ENCODE results near the gene SETBP1.

DNA sequence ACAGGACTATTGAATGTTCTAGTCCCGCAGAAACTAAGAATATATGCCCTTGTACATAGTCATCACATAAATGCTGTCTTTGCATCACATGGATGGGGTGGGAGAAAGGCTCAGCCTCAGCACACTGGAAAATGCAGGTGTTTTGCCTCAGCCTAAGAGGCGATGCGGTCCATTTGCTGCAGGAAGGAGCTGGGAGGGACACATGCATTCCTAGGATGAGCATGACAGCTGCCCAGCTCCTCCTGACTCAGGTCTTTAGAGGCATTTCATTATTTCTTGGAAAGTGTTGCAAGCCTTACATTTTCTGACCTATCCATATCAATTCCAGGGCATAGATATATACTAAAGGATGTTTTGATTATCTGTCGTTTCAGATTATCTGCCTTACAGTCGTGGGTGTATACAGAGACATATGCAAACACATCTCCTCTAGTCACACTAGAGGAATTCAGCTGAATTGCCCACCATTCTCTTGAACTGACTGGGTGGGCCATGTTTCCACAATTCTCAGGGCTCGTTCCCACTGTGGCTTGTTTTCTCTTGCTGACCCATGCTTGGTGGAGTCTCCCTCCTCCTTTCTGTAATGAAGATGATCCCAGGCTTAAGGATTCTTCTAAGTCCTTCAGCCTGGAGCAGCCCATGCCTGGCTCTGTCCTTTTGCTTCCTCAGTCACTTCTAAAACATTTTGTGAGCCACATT lies 156.9 kb downstream of the SETBP1 start:
- TF ChIP-seq CTCF (IDR thresholded peaks at IDR 0.05; ENCODE audit: low read depth, low read length, poor library complexity, severe bottlenecking): no peak
- TF ChIP-seq EZH2phosphoT487 (IDR thresholded peaks at IDR 0.05; ENCODE audit: borderline replicate concordance, low read length): no peak
